Measurements from ENCODE around the gene AMIGO3.

DNA sequence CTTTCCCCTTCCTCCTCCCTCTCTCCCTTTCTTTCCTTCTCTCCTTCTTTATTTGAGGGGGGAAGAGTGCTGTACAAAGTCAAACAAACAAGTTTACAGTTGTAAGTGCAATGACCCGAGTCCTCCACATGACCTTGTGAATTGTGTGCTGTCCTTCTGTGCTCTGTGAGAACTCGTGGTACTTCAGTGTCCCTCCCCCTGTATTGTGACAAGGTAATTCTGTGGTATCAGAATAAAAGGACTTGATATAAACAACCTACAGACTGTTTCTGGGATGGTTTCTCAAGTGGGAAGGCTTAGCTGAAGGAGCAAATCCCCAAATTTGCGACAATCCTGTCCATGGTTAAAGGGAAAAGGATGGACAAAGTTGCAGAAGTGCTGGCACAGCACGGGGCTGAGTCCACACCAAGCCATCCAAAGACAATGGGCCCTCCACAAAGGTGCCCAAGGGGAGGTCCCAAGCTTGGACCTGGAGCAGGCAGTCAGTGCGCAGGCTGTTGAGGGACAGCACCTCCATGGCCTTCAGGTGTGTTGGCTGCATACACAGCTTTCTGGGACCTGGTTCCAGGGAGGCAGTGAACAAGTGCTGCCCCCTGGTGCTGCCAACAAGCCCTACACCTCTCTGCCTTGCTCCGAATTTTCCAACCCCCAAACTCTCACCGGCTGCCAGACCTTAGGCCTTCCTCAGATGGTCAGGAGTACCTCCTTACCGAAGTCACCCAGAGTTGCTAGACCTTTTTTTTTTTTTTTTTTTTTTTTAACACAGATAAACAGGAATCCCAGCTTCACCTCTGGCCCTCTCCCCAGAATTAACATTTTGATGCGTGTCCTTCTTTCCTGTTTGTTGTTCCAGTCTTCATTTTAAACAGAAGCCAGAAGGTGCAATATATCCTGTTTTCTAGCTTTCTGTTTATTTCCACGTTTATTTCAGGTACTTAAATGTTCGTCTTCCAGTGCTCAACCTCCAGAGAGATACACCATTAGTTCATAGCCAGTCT is 47.9 kb downstream of the AMIGO3 start:
- TF ChIP-seq, protein P1, sequence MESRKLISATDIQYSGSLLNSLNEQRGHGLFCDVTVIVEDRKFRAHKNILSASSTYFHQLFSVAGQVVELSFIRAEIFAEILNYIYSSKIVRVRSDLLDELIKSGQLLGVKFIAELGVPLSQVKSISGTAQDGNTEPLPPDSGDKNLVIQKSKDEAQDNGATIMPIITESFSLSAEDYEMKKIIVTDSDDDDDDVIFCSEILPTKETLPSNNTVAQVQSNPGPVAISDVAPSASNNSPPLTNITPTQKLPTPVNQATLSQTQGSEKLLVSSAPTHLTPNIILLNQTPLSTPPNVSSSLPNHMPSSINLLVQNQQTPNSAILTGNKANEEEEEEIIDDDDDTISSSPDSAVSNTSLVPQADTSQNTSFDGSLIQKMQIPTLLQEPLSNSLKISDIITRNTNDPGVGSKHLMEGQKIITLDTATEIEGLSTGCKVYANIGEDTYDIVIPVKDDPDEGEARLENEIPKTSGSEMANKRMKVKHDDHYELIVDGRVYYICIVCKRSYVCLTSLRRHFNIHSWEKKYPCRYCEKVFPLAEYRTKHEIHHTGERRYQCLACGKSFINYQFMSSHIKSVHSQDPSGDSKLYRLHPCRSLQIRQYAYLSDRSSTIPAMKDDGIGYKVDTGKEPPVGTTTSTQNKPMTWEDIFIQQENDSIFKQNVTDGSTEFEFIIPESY (IDR thresholded peaks at IDR 0.05), result no peak
- TF ChIP-seq EZH2 (IDR thresholded peaks at IDR 0.05; ENCODE audit: borderline replicate concordance, control insufficient read depth, low read depth, low read length) (no peak), KDM1A (IDR thresholded peaks at IDR 0.05; ENCODE audit: borderline replicate concordance) (no peak), CTCF (IDR thresholded peaks at IDR 0.05 in 2 of 3, conservative IDR thresholded peaks at IDR 0.05 in 1 of 3; ENCODE audit: control insufficient read depth in 2 of 3, extremely low read depth in 1 of 3, insufficient read depth in 1 of 3, low read depth in 3 of 3, low read length in 3 of 3) (peak; percentile 87 to 95 (median 91); a peak in 5 of 6 replicates)

Measured in GM12878 (cell line).